Adipocyte (in vitro differentiated cells): ENCODE measurements around the gene CERKL.

Experiments used
- DNase-seq: peaks from one replicate; pipeline ENCODE4 v3.0.0-alpha.2; 2015; ENCODE audit warnings: low read depth
- H3K27me3 ChIP-seq: replicated peaks from 2 replicates; pipeline ENCODE4 v1.7.0; 2013; ENCODE audit warnings: mild to moderate bottlenecking, low read length, moderate library complexity; ENCODE audit not compliant: control insufficient read depth, insufficient read depth
- H3K36me3 ChIP-seq: 2 replicates; pipeline ENCODE4 v1.7.0; 2013; ENCODE audit warnings: low read length, mild to moderate bottlenecking, moderate library complexity; ENCODE audit not compliant: control insufficient read depth, insufficient read depth, severe bottlenecking
- H3K4me1 ChIP-seq: 2 replicates; pipeline ENCODE4 v1.7.0; 2013; ENCODE audit warnings: mild to moderate bottlenecking, low read length, moderate library complexity; ENCODE audit not compliant: control insufficient read depth, insufficient read depth
- H3K4me3 ChIP-seq: 2 replicates; pipeline ENCODE4 v1.7.0; 2013; ENCODE audit warnings: mild to moderate bottlenecking, low read length, moderate library complexity
- H3K9ac ChIP-seq: 2 replicates; pipeline ENCODE4 v1.7.0; 2013; ENCODE audit warnings: mild to moderate bottlenecking, low read length, moderate library complexity
- H3K9me3 ChIP-seq: 2 replicates; pipeline ENCODE4 v1.7.0; 2013; ENCODE audit warnings: mild to moderate bottlenecking, low read length, moderate library complexity; ENCODE audit not compliant: control insufficient read depth

CERKL gene

DNA sequence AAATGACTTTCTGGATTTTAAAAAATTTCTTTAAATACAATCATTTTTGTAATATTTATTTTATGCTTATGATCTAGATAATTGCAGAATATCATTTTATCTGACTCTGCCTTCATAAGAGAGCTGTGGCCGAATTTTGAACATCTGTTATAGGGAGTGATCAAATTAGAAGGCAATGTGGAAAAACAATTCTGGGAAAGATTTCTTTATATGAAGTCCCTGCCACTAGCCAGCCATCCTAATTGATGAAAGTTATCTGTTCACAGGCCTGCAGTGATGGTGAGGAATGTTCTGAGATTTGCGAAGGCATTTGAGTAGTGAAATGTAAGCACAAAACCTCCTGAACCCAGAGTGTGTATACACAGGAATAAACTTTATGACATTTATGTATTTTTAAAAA, 120.2 kb downstream of the CERKL start:
- H3K9ac ChIP-seq: no peak overlapping the region
- H3K4me3 ChIP-seq: no peak overlapping the region
- H3K36me3 ChIP-seq: peaks cover 17% of the 10 kb centered on the region
- H3K27me3 ChIP-seq: no peaks in the 10 kb centered on the region
- H3K4me1 ChIP-seq: no peaks in the 10 kb centered on the region
- no peaks in the 10 kb centered on the region for H3K9me3 ChIP-seq
- no peak for DNase-seq

DNA sequence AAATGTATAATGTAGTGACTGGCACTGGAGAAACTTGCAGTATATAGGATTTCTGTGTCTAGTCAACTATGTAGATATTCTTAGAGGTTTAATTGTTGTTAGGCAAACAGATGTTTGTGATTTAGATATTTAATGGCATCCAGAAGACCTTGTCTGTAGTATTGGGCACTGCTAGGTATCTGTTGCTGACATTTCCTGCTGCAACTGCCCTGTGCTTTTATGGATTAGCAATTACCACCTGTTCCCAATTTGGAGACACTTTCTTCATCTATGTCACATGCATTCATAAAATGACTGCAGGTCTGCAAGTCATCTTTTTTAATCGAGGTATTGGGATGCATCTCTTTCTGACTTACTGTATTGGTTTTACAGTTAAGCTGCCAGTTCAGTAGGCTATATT, 128.5 kb downstream of the CERKL start:
- no peaks in the 10 kb centered on the region for H3K9me3 ChIP-seq
- no peak for DNase-seq
- H3K4me3 ChIP-seq: no peak overlapping the region
- no peaks in the 10 kb centered on the region for H3K4me1 ChIP-seq
- H3K27me3 ChIP-seq: no peaks in the 10 kb centered on the region
- H3K9ac ChIP-seq: no peak overlapping the region
- peaks cover 3% of the 10 kb centered on the region for H3K36me3 ChIP-seq

DNA sequence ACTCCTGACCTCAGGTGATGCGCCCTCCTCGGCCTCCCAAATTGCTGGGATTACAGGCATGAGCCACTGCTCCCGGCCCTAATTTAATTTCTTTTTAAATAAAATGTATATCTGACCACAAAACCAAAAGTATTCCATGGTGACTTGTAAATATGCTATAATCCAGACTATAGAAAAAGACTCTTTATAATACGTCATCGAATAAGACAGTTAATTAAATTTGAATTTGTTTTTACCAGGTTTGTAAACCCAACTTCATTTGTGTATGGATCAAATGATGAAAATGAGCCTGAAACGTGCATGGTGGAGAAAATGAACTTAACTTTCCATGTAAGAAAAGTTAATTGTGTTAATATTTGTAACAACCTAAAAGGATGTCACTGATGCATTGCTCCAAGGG, 129.8 kb downstream of the CERKL start:
- Histone ChIP-seq H3K9ac (no peak overlapping the region), H3K9me3 (no peaks in the 10 kb centered on the region), H3K27me3 (no peaks in the 10 kb centered on the region), H3K36me3 (peaks cover 12% of the 10 kb centered on the region), H3K4me3 (no peak overlapping the region), H3K4me1 (no peaks in the 10 kb centered on the region)
- no peak for DNase-seq

DNA sequence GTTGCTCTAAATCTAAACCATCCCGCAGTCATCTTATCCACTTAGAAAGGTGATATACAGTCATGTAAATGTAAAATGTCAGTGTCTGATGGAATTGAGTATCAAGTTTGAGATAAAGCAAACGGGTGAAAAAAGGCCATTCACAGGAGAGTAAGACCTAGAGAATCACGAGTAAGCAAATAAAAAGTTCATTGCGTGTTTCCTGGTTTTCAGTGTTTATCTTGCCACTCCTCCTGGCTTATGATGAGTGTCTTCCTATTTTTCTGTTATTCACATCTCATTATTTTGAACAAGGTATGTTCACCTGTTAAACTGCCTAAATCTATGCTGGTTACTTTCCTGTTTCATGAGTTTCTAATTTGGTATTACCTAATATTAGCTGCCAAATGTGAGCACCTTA, 130.9 kb downstream of the CERKL start:
- Histone ChIP-seq H3K36me3 (peaks cover 12% of the 10 kb centered on the region), H3K9me3 (no peaks in the 10 kb centered on the region), H3K4me1 (no peaks in the 10 kb centered on the region), H3K4me3 (no peak overlapping the region), H3K9ac (no peak overlapping the region), H3K27me3 (no peaks in the 10 kb centered on the region)
- DNase-seq: no peak

DNA sequence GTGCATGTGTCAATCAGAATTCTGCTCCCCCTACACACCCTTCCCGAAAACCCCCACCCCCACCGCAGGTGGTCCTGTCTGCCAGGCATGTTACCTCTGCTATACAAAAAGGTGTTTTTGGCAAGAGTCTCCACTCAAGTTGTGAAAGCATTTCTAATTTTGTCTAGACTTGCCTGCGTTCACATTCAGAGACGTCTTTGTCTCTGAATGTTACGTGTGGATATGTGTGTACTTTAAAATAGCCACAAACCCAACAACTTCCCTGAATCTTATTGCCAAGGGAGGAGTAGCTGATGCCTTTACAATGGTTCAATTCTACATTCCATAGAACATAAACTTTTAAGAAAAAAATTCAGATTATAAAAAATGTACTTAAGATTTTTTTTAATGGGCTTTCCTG, 133.1 kb downstream of the CERKL start:
- Histone ChIP-seq H3K9me3 (no peaks in the 10 kb centered on the region), H3K4me1 (no peaks in the 10 kb centered on the region), H3K9ac (no peak overlapping the region), H3K36me3 (peaks cover 9% of the 10 kb centered on the region), H3K4me3 (no peak overlapping the region), H3K27me3 (no peaks in the 10 kb centered on the region)
- DNase-seq: no peak

DNA sequence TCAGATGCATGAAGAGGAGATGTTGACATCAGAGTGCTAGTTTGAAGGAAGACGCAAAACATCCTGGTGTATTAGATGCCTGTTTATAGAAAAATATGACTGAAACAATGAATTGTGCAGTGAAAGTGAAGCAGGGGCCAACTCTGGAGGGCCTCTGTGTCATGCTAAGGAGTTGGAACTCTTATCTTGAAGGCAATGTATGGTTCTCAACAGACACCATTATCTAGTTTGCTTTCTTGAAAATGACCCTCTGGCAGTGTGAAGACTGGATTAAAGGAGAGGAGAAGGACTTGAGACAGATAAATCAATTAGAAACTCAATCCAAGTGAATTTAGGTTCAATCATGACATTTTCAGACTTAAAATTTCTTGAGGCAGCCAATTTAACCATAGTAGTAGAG, 136.7 kb downstream of the CERKL start:
- H3K4me1 ChIP-seq: no peaks in the 10 kb centered on the region
- DNase-seq: no peak
- no peak overlapping the region for H3K9ac ChIP-seq
- peaks cover 9% of the 10 kb centered on the region for H3K36me3 ChIP-seq
- H3K9me3 ChIP-seq: no peaks in the 10 kb centered on the region
- no peak overlapping the region for H3K4me3 ChIP-seq
- H3K27me3 ChIP-seq: no peaks in the 10 kb centered on the region

DNA sequence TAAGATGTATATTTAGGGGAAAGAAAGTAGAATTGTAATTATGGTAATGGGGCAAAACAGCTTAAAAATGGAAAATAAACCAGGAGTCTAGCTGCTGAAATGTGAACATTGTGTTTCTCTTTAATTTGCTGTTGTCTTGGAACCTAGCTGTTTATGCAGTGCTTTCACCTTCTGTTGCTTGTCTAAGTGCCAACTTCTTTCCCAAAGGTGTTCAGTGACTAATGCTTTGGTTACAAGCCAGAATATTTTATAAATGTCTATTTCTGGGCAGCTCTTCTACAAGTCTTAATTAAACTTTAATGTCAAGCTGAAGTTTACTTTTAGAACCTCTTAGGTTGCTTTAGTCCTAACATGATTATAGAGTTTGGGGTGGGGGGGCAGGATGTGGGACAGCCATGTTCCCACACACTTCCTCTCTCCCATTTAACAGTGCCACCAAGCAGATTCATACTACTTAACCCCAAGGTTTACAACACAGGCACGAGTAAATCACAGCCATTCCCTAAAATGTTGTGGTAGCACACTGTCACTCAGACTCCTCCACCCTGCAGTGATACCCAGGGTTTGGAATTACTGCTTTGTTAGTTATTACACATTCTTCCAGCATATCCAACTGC, 139.1 kb downstream of the CERKL start:
- Histone ChIP-seq H3K4me3 (no peak overlapping the region), H3K9me3 (no peaks in the 10 kb centered on the region), H3K4me1 (no peaks in the 10 kb centered on the region), H3K9ac (no peak overlapping the region), H3K27me3 (no peaks in the 10 kb centered on the region), H3K36me3 (peaks cover 6% of the 10 kb centered on the region)
- DNase-seq: no peak

DNA sequence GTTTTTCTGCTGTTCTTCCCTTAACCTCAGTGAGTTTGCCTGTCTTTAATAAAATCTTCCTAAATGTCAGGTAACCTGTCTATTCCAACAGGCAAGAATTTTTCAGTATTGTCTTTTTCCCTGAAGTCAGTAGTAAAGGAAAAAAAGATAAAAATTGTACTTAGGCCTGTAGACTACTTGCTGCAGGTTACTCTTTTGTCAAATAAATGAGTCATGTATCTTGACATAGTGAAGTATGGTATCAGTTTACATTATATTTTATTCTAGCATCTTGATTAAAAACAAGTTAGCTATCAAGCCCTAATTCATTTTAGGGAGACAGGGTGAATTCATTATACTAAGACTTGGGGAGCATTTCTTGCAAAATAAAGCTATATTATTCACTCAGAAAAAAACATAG, 139.9 kb downstream of the CERKL start:
- DNase-seq: no peak
- Histone ChIP-seq H3K9me3 (no peaks in the 10 kb centered on the region), H3K4me3 (no peak overlapping the region), H3K36me3 (peaks cover 2% of the 10 kb centered on the region), H3K27me3 (no peaks in the 10 kb centered on the region), H3K9ac (no peak overlapping the region), H3K4me1 (no peaks in the 10 kb centered on the region)

DNA sequence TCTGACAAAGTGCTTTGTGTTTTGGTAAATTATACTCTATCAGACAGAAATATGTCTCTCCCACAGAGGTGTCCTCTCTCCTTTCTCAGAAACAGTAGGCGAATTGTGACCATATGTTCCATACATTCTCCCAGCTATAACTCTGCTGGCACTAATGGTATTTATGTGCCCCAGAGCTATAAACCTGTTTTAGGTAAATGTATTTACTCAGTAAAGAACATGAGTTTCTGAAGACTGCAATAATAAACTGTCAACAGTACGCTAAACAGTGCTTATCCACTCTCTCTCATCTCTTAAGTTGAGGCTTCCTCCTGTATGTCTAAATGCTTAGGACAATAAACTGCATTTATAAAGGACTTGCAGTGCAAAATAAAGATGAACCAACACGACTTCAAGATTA, 141.2 kb downstream of the CERKL start:
- no peak overlapping the region for H3K4me3 ChIP-seq
- no peak overlapping the region for H3K9ac ChIP-seq
- H3K27me3 ChIP-seq: no peaks in the 10 kb centered on the region
- no peaks in the 10 kb centered on the region for H3K4me1 ChIP-seq
- no peaks in the 10 kb centered on the region for H3K9me3 ChIP-seq
- no peak for DNase-seq
- H3K36me3 ChIP-seq: peaks cover 7% of the 10 kb centered on the region

DNA sequence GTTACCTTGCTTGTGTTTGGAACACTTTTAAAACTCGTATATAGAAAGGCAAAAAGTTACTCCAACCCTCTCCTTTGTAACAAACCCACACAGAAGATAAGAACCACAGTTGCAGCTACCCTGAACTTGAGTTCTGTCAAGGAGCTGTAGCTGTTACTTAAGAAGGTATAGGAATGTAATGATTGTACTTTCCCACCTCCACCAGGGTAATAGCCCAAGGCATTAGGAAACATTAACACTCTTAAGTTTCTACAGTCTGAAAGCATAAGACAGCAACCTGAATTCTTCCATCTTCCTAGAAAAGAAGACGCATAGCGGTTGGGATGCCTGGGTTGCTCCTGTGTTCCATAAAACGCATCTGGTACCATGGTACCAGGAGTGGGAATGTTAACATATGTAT, 156.7 kb downstream of the CERKL start:
- no peak for DNase-seq
- Histone ChIP-seq H3K9me3 (no peaks in the 10 kb centered on the region), H3K36me3 (peaks cover 9% of the 10 kb centered on the region)

DNA sequence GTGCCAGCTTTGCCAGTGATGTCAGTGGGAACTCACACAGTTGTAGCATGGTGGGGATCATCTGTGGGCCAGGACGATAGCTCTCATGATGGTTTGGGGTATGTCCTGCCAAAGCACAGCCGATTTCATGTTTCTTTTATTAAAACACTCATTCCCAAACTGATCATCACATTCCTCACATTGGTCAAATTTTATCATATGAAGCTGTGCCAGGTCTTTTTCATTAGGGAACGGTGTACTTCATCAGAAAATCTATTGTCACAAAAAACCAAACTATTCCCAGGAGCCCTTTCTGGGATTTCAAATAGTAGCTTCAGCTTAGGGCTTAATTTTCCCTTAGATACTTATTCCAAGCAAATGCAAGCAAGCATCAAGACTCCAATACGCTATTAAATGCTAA, 157.7 kb downstream of the CERKL start:
- Histone ChIP-seq H3K36me3 (peaks cover 9% of the 10 kb centered on the region), H3K4me1 (no peaks in the 10 kb centered on the region), H3K9me3 (no peaks in the 10 kb centered on the region), H3K4me3 (no peak overlapping the region), H3K9ac (no peak overlapping the region), H3K27me3 (no peaks in the 10 kb centered on the region)
- DNase-seq: no peak

More for the DNA sequence above, 156.7 kb downstream of the CERKL start:
- Histone ChIP-seq H3K9ac (no peak overlapping the region), H3K4me1 (no peaks in the 10 kb centered on the region), H3K27me3 (no peaks in the 10 kb centered on the region), H3K4me3 (no peak overlapping the region)
